HepG2 (cell line): ENCODE results near the gene CAMSAP3. TPM values are rescaled to one million over a fixed set of nuclear protein-coding genes. Genes with fewer than 3 reads are reported as not detected.

Experiments used
- ATF4 ChIP-seq, 2 experiments: fragments of 450-650 bp in 1 of 2; sonication (generic) in 1 of 2; formaldehyde crosslinking; IDR thresholded peaks; 2 replicates each; pipeline versions ENCODE4 v1.5.0 to v1.8.0; 2020 to 2022; ENCODE audit warnings: mild to moderate bottlenecking in 1 of 2, missing genetic modification reagents in 1 of 2
- CBFB ChIP-seq: sonication (generic); formaldehyde crosslinking; IDR thresholded peaks from 2 replicates; pipeline ENCODE4 v1.4.0; 2020; ENCODE audit warnings: missing genetic modification reagents
- ELF4 ChIP-seq: sonication (generic); formaldehyde crosslinking; IDR thresholded peaks from 2 replicates; pipeline ENCODE4 v1.5.0; 2020; ENCODE audit warnings: missing genetic modification reagents, mild to moderate bottlenecking, moderate library complexity, borderline replicate concordance
- GATA4 ChIP-seq: sonication (generic); IDR thresholded peaks from 2 replicates; pipeline ENCODE4 v1.6.1; 2016; ENCODE audit warnings: antibody characterized with exemption, low read depth, borderline replicate concordance
- GMEB1 ChIP-seq: sonication (generic); formaldehyde crosslinking; IDR thresholded peaks from 2 replicates; pipeline ENCODE4 v1.5.1; 2020; ENCODE audit warnings: missing genetic modification reagents, mild to moderate bottlenecking, borderline replicate concordance
- HNRNPL ChIP-seq: fragments of 200-400 bp; formaldehyde crosslinking; IDR thresholded peaks from 2 replicates; pipeline ENCODE4 v1.6.1; 2017; ENCODE audit warnings: mild to moderate bottlenecking, low read depth, low read length
- IRX3 ChIP-seq: sonication (generic); formaldehyde crosslinking; IDR thresholded peaks from 2 replicates; pipeline ENCODE4 v1.8.1; 2023; ENCODE audit warnings: mild to moderate bottlenecking, low read depth, missing genetic modification reagents, borderline replicate concordance
- NCOA1 ChIP-seq: sonication (generic); formaldehyde crosslinking; IDR thresholded peaks from 2 replicates; pipeline ENCODE4 v1.9.0; 2021; ENCODE audit warnings: missing genetic modification reagents
- PHF20 ChIP-seq: sonication (generic); formaldehyde crosslinking; IDR thresholded peaks from 2 replicates; pipeline ENCODE4 v1.5.0; 2020; ENCODE audit warnings: mild to moderate bottlenecking, missing genetic modification reagents
- SALL1 ChIP-seq: sonication (generic); formaldehyde crosslinking; IDR thresholded peaks from 2 replicates; pipeline ENCODE4 v1.8.0; 2022; ENCODE audit warnings: mild to moderate bottlenecking, missing genetic modification reagents
- SNAPC2 ChIP-seq: sonication (generic); formaldehyde crosslinking; IDR thresholded peaks from 2 replicates; pipeline ENCODE4 v1.8.1; 2022; ENCODE audit warnings: mild to moderate bottlenecking, missing genetic modification reagents
- SPEN ChIP-seq: sonication (generic); formaldehyde crosslinking; IDR thresholded peaks from 2 replicates; pipeline ENCODE4 v1.5.1; 2020; ENCODE audit warnings: low read depth, mild to moderate bottlenecking, missing genetic modification reagents
- ZBTB4 ChIP-seq: sonication (generic); formaldehyde crosslinking; IDR thresholded peaks from 2 replicates; pipeline ENCODE4 v1.4.0; 2020; ENCODE audit warnings: missing genetic modification reagents, mild to moderate bottlenecking, borderline replicate concordance
- ZNF143 ChIP-seq: sonication (generic); formaldehyde crosslinking; IDR thresholded peaks from 2 replicates; pipeline ENCODE4 v1.4.0; 2020; ENCODE audit warnings: missing genetic modification reagents
- ZNF160 ChIP-seq: sonication (generic); formaldehyde crosslinking; IDR thresholded peaks from 2 replicates; pipeline ENCODE4 v1.8.0; 2022; ENCODE audit warnings: mild to moderate bottlenecking, inconsistent platforms, missing genetic modification reagents
- ZNF280B ChIP-seq: sonication (generic); formaldehyde crosslinking; IDR thresholded peaks from 2 replicates; pipeline ENCODE4 v1.5.0; 2020; ENCODE audit warnings: missing genetic modification reagents, mild to moderate bottlenecking, borderline replicate concordance
- ZNF558 ChIP-seq: sonication (generic); formaldehyde crosslinking; IDR thresholded peaks from 2 replicates; pipeline ENCODE4 v1.9.0; 2022; ENCODE audit warnings: mild to moderate bottlenecking, missing genetic modification reagents, borderline replicate concordance
- ZUFSP ChIP-seq: sonication (generic); formaldehyde crosslinking; IDR thresholded peaks from 2 replicates; pipeline ENCODE4 v1.9.0; 2021; ENCODE audit warnings: missing genetic modification reagents, mild to moderate bottlenecking, borderline replicate concordance
- polyA plus RNA-seq, 8 experiments: library from polyadenylated mRNA; depleted of rRNA in 3 of 8; stranded (reverse) in 7 of 8; unstranded in 1 of 8; fragments of >200 nt; fragmentation: Illumina TruSeq in 4 of 8; extraction: Trizol in 4 of 8; gene quantifications; 2 replicates each; pipeline versions ENCODE4 v1.2.1 to v1.2.3, GENCODE V29; 2011 to 2016; ENCODE audit warnings: low read depth in 4 of 8, missing spikeins in 1 of 8, mixed read lengths in 1 of 8; ENCODE audit not compliant: insufficient read depth in 1 of 8
- total RNA-seq, 5 experiments: library from RNA; depleted of rRNA; stranded (reverse); fragments of >200 nt; fragmentation: Illumina TruSeq; extraction: Trizol; gene quantifications; 2 replicates each; pipeline ENCODE4 v1.2.3, GENCODE V29; 2016; ENCODE audit warnings: low read depth in 1 of 5

CAMSAP3 gene
- total and polyA plus RNA-seq, 2 of the 13 experiments (the other 11 are each of a cell fraction or from before 2014, with no cell fraction given): 10.8 to 11.8 TPM

- 0 out of 2 replicates have a peak, but pooled peaks have one; percentile 46 for TF ChIP-seq GMEB1
- no peak; the same call in 1 of the 2 replicates for TF ChIP-seq ZNF280B (CRISPR knock-in tag)
- peak; percentile 42; the same call in 1 of the 2 replicates for TF ChIP-seq ZNF143 (CRISPR knock-in tag)
- TF ChIP-seq NCOA1 (CRISPR knock-in tag): no peak
- TF ChIP-seq ZUFSP (CRISPR knock-in tag): no peak
- TF ChIP-seq GATA4: peak; percentile 66
- TF ChIP-seq CBFB (CRISPR knock-in tag): no peak
- peak; percentile 81 for TF ChIP-seq SALL1 (CRISPR knock-in tag)
- 0 out of 2 replicates have a peak, but pooled peaks have one; percentile 63 for TF ChIP-seq SNAPC2 (CRISPR knock-in tag)
- peak; percentile 53; the same call in 1 of the 2 replicates for TF ChIP-seq ZNF160 (CRISPR knock-in tag)
- TF ChIP-seq ZBTB4 (CRISPR knock-in tag): no peak
- no peak for TF ChIP-seq HNRNPL
- 0 out of 2 replicates have a peak, but pooled peaks have one; percentile 60 for TF ChIP-seq IRX3 (CRISPR knock-in tag)
- TF ChIP-seq PHF20 (CRISPR knock-in tag): no peak; the same call in 1 of the 2 replicates
- TF ChIP-seq ELF4 (CRISPR knock-in tag): peak; percentile 74; the same call in 1 of the 2 replicates
- TF ChIP-seq SPEN: peak; percentile 72; the same call in 1 of the 2 replicates
- TF ChIP-seq ZNF558 (CRISPR knock-in tag): no peak
- no peak for TF ChIP-seq ATF4 (CRISPR knock-in tag; IDR thresholded peaks at IDR 0.05)
Observed at GRCh38 chr19:7636691-7637373, 41.2 kb downstream of the CAMSAP3 start, which contains the start of gene STXBP2 (continued).
